Suprapubic skin (tissue), 4 donors: Measurements from ENCODE around the gene ZNF536.

Experiments
- CTCF ChIP-seq, 2 donors: fragments of 200-600 bp in 1 of 2; fragments of 450-650 bp in 1 of 2; sonication (generic) in 1 of 2; IDR thresholded peaks; one replicate each; pipeline ENCODE4 v1.5.1; 2016 to 2019; ENCODE audit warnings: antibody characterized with exemption in 2 of 2, mild to moderate bottlenecking in 1 of 2, moderate library complexity in 1 of 2
- POLR2A ChIP-seq, 2 donors: fragments of 450-650 bp; IDR thresholded peaks; one replicate each; pipeline ENCODE4 v1.6.1; 2017; ENCODE audit warnings: antibody characterized with exemption in 2 of 2, mild to moderate bottlenecking in 2 of 2, moderate library complexity in 2 of 2
- POLR2AphosphoS5 ChIP-seq, 3 donors: sonication (generic); formaldehyde crosslinking; IDR thresholded peaks; one replicate each; pipeline ENCODE4 v1.6.1; 2017; ENCODE audit warnings: antibody characterized with exemption in 3 of 3

- no peak for TF ChIP-seq CTCF (IDR thresholded peaks at IDR 0.05)
- TF ChIP-seq POLR2A (IDR thresholded peaks at IDR 0.05): no peak
- TF ChIP-seq POLR2AphosphoS5 (IDR thresholded peaks at IDR 0.05): no peak
These were observed 4.8 kb upstream of the ZNF536 start for GRCh38 chr19:30367421-30367820.
